WTC11 (cell line): ENCODE data around the gene COL4A2. TPM values are rescaled to one million over a fixed set of nuclear protein-coding genes. Genes with fewer than 3 reads are reported as not detected.

Experiments used
- ATAC-seq: fragments of 200-7000 bp; cut with Tn5 transposase; 2 replicates; pipeline ENCODE4 v1.10.0; 2021; ENCODE audit warnings: mild to moderate bottlenecking, moderate library complexity
- CTCF ChIA-PET: fragments of 300-600 bp; sonication (Branson Sonifier 250); formaldehyde crosslinking; loops from one replicate; lab custom pipeline; 2021; ENCODE audit warnings: antibody characterized with exemption; lab: Charles Lee
- POLR2A ChIA-PET: fragments of 350-600 bp; sonication (Branson Sonifier 250); formaldehyde crosslinking; loops from one replicate; lab custom pipeline; 2021; ENCODE audit warnings: antibody characterized with exemption; lab: Charles Lee
- DNase-seq: peaks from one replicate; pipeline ENCODE4 v3.0.0; 2021; ENCODE audit warnings: low spot score
- H3K27ac Mint-ChIP-seq: 2 replicates; pipeline ENCODE4 v1.8.0; 2021; ENCODE audit warnings: mixed read lengths
- H3K27me3 Mint-ChIP-seq: 2 replicates; pipeline ENCODE4 v1.8.0; 2021; ENCODE audit warnings: low read depth, mild to moderate bottlenecking, moderate library complexity, mixed read lengths
- H3K36me3 Mint-ChIP-seq: 2 replicates; pipeline ENCODE4 v1.8.0; 2021; ENCODE audit warnings: mixed read lengths
- H3K4me1 Mint-ChIP-seq: 2 replicates; pipeline ENCODE4 v1.8.0; 2022; ENCODE audit warnings: mixed read lengths
- H3K4me3 Mint-ChIP-seq: 2 replicates; pipeline ENCODE4 v1.8.0; 2021; ENCODE audit warnings: mild to moderate bottlenecking, moderate library complexity, mixed read lengths
- H3K9me3 Mint-ChIP-seq: 2 replicates; pipeline ENCODE4 v1.8.0; 2021; ENCODE audit warnings: mixed read lengths
- ESRRA ChIP-seq: sonication (generic); formaldehyde crosslinking; IDR thresholded peaks from 2 replicates; pipeline ENCODE4 v1.8.1; 2022; ENCODE audit warnings: mild to moderate bottlenecking, missing genetic modification reagents, borderline replicate concordance
- ETV6 ChIP-seq: sonication (generic); formaldehyde crosslinking; IDR thresholded peaks from 2 replicates; pipeline ENCODE4 v1.8.1; 2022; ENCODE audit warnings: mild to moderate bottlenecking, missing genetic modification reagents
- FOXJ3 ChIP-seq: sonication (generic); formaldehyde crosslinking; IDR thresholded peaks from 2 replicates; pipeline ENCODE4 v1.9.0; 2021; ENCODE audit warnings: missing genetic modification reagents, mild to moderate bottlenecking, borderline replicate concordance
- HMGA2 ChIP-seq: fragments of 250-450 bp; sonication (Bioruptor Pico); IDR thresholded peaks from 2 replicates; pipeline ENCODE4 v1.4.0; 2021; ENCODE audit warnings: mild to moderate bottlenecking, moderate library complexity
- SOX15 ChIP-seq: fragments of 250-450 bp; sonication (Bioruptor Pico); IDR thresholded peaks from 2 replicates; pipeline ENCODE4 v1.9.0; 2021; ENCODE audit warnings: mild to moderate bottlenecking
- TCF7 ChIP-seq: sonication (generic); formaldehyde crosslinking; IDR thresholded peaks from 2 replicates; pipeline ENCODE4 v1.8.0; 2022; ENCODE audit warnings: mild to moderate bottlenecking, low read depth, missing genetic modification reagents, moderate library complexity
- ZNF138 ChIP-seq: sonication (generic); formaldehyde crosslinking; conservative IDR thresholded peaks from 2 replicates; pipeline ENCODE4 v1.8.1; 2022; ENCODE audit warnings: mild to moderate bottlenecking, moderate library complexity, missing genetic modification reagents
- ZNF219 ChIP-seq: sonication (generic); formaldehyde crosslinking; IDR thresholded peaks from 2 replicates; pipeline ENCODE4 v1.8.0; 2023; ENCODE audit warnings: missing genetic modification reagents, mild to moderate bottlenecking, borderline replicate concordance
- total RNA-seq: library from RNA; stranded (reverse); gene quantifications from 3 replicates; pipeline ENCODE4 v1.2.3, GENCODE V29; 2021
- TF ChIP-seq, protein P1 (sequence below): sonication (generic); formaldehyde crosslinking; IDR thresholded peaks from 2 replicates; pipeline ENCODE4 v1.8.1; 2022; ENCODE audit warnings: missing genetic modification reagents, borderline replicate concordance
- TF ChIP-seq, protein P2 (sequence below): sonication (generic); formaldehyde crosslinking; IDR thresholded peaks from 2 replicates; pipeline ENCODE4 v1.8.0; 2022; ENCODE audit warnings: mild to moderate bottlenecking, missing genetic modification reagents
- TF ChIP-seq, protein P3 (sequence below): sonication (generic); formaldehyde crosslinking; IDR thresholded peaks from 2 replicates; pipeline ENCODE4 v1.8.1; 2023; ENCODE audit warnings: mild to moderate bottlenecking, missing genetic modification reagents
- TF ChIP-seq, protein P4 (sequence below): sonication (generic); formaldehyde crosslinking; IDR thresholded peaks from 2 replicates; pipeline ENCODE4 v1.8.1; 2023; ENCODE audit warnings: mild to moderate bottlenecking, missing genetic modification reagents
- TF ChIP-seq, protein P5 (sequence below): fragments of 200-600 bp; IDR thresholded peaks from 2 replicates; pipeline ENCODE4 v1.8.0; 2022; ENCODE audit warnings: antibody characterized with exemption
- TF ChIP-seq, protein P6 (sequence below): sonication (generic); formaldehyde crosslinking; conservative IDR thresholded peaks from 2 replicates; pipeline ENCODE4 v1.8.1; 2022; ENCODE audit warnings: mild to moderate bottlenecking, missing genetic modification reagents
- TF ChIP-seq, protein P7 (sequence below): sonication (generic); formaldehyde crosslinking; IDR thresholded peaks from 2 replicates; pipeline ENCODE4 v1.8.1; 2023; ENCODE audit warnings: mild to moderate bottlenecking, missing genetic modification reagents, moderate library complexity
- TF ChIP-seq, protein P8 (sequence below): fragments of 250-450 bp; sonication (Bioruptor Pico); IDR thresholded peaks from 2 replicates; pipeline ENCODE4 v1.8.0; 2021; ENCODE audit warnings: mild to moderate bottlenecking

The COL4A2 gene
- total RNA-seq, 1 experiment from 2014 or later = 109 TPM

DNA sequence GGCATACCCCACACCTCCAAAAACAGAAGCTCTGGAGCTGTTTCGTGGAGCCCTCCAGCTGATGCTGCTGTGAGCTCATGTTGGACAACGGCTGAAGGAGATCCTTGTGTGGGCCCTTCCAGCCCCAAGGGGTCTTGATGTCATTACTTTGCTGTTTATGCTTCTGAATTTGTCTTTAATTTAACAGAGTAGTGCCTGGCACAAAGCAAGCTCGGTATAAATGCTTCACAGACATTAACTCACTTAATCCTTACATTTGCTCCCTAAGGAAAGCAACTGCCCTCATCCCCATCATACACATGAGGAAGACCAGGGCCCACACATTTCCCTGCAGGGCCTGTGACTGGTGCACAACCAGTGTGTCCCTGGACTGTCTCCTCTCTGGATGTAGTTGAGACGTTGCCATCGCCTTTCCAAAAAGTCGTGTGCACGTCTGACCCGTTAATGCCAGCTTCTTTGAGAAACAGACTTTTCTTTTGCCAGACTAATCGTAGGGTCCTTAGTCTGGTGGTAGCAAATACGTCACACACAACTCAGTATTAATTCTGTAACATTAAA is 7.7 kb upstream of the COL4A2 start:
- TF ChIP-seq, protein P1, sequence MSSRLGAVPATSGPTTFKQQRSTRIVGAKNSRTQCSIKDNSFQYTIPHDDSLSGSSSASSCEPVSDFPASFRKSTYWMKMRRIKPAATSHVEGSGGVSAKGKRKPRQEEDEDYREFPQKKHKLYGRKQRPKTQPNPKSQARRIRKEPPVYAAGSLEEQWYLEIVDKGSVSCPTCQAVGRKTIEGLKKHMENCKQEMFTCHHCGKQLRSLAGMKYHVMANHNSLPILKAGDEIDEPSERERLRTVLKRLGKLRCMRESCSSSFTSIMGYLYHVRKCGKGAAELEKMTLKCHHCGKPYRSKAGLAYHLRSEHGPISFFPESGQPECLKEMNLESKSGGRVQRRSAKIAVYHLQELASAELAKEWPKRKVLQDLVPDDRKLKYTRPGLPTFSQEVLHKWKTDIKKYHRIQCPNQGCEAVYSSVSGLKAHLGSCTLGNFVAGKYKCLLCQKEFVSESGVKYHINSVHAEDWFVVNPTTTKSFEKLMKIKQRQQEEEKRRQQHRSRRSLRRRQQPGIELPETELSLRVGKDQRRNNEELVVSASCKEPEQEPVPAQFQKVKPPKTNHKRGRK (CRISPR knock-in tag) = no peak
- TF ChIP-seq ZNF138 (CRISPR knock-in tag) (no peak), ESRRA (no peak), ZNF219 (no peak), SOX15 (CRISPR knock-in tag) (no peak)
- TF ChIP-seq, protein P2, sequence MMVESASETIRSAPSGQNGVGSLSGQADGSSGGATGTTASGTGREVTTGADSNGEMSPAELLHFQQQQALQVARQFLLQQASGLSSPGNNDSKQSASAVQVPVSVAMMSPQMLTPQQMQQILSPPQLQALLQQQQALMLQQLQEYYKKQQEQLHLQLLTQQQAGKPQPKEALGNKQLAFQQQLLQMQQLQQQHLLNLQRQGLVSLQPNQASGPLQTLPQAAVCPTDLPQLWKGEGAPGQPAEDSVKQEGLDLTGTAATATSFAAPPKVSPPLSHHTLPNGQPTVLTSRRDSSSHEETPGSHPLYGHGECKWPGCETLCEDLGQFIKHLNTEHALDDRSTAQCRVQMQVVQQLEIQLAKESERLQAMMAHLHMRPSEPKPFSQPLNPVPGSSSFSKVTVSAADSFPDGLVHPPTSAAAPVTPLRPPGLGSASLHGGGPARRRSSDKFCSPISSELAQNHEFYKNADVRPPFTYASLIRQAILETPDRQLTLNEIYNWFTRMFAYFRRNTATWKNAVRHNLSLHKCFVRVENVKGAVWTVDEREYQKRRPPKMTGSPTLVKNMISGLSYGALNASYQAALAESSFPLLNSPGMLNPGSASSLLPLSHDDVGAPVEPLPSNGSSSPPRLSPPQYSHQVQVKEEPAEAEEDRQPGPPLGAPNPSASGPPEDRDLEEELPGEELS (CRISPR knock-in tag) = no peak
- TF ChIP-seq, protein P3, sequence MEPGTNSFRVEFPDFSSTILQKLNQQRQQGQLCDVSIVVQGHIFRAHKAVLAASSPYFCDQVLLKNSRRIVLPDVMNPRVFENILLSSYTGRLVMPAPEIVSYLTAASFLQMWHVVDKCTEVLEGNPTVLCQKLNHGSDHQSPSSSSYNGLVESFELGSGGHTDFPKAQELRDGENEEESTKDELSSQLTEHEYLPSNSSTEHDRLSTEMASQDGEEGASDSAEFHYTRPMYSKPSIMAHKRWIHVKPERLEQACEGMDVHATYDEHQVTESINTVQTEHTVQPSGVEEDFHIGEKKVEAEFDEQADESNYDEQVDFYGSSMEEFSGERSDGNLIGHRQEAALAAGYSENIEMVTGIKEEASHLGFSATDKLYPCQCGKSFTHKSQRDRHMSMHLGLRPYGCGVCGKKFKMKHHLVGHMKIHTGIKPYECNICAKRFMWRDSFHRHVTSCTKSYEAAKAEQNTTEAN (CRISPR knock-in tag) = no peak
- TF ChIP-seq, protein P4, sequence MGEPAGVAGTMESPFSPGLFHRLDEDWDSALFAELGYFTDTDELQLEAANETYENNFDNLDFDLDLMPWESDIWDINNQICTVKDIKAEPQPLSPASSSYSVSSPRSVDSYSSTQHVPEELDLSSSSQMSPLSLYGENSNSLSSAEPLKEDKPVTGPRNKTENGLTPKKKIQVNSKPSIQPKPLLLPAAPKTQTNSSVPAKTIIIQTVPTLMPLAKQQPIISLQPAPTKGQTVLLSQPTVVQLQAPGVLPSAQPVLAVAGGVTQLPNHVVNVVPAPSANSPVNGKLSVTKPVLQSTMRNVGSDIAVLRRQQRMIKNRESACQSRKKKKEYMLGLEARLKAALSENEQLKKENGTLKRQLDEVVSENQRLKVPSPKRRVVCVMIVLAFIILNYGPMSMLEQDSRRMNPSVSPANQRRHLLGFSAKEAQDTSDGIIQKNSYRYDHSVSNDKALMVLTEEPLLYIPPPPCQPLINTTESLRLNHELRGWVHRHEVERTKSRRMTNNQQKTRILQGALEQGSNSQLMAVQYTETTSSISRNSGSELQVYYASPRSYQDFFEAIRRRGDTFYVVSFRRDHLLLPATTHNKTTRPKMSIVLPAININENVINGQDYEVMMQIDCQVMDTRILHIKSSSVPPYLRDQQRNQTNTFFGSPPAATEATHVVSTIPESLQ (CRISPR knock-in tag) = no peak
- TF ChIP-seq, protein P5, sequence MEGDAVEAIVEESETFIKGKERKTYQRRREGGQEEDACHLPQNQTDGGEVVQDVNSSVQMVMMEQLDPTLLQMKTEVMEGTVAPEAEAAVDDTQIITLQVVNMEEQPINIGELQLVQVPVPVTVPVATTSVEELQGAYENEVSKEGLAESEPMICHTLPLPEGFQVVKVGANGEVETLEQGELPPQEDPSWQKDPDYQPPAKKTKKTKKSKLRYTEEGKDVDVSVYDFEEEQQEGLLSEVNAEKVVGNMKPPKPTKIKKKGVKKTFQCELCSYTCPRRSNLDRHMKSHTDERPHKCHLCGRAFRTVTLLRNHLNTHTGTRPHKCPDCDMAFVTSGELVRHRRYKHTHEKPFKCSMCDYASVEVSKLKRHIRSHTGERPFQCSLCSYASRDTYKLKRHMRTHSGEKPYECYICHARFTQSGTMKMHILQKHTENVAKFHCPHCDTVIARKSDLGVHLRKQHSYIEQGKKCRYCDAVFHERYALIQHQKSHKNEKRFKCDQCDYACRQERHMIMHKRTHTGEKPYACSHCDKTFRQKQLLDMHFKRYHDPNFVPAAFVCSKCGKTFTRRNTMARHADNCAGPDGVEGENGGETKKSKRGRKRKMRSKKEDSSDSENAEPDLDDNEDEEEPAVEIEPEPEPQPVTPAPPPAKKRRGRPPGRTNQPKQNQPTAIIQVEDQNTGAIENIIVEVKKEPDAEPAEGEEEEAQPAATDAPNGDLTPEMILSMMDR = no peak
- TF ChIP-seq, protein P6, sequence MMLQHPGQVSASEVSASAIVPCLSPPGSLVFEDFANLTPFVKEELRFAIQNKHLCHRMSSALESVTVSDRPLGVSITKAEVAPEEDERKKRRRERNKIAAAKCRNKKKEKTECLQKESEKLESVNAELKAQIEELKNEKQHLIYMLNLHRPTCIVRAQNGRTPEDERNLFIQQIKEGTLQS (CRISPR knock-in tag) = no peak
- no peak for ATAC-seq
- CTCF ChIA-PET = interaction anchor here (0.7 to 1.5 kb wide), 5 partner anchors 24 to 52 kb away, joined by 3 to 9 read pairs (median 4); no protein-coding TSS in a partner anchor
- no peak for DNase-seq
- H3K27ac Mint-ChIP-seq = no peak overlapping the region; the same call in 1 of the 2 replicates
- no peaks in the 10 kb centered on the region for H3K36me3 Mint-ChIP-seq
- H3K9me3 Mint-ChIP-seq = peaks cover under 1% of the 10 kb centered on the region; the same call in 1 of the 2 replicates
- H3K4me1 Mint-ChIP-seq = peaks cover 34% of the 10 kb centered on the region
- peaks cover under 1% of the 10 kb centered on the region; the same call in 1 of the 2 replicates for H3K27me3 Mint-ChIP-seq
- H3K4me3 Mint-ChIP-seq = no peak overlapping the region
- POLR2A ChIA-PET = no interaction called here

DNA sequence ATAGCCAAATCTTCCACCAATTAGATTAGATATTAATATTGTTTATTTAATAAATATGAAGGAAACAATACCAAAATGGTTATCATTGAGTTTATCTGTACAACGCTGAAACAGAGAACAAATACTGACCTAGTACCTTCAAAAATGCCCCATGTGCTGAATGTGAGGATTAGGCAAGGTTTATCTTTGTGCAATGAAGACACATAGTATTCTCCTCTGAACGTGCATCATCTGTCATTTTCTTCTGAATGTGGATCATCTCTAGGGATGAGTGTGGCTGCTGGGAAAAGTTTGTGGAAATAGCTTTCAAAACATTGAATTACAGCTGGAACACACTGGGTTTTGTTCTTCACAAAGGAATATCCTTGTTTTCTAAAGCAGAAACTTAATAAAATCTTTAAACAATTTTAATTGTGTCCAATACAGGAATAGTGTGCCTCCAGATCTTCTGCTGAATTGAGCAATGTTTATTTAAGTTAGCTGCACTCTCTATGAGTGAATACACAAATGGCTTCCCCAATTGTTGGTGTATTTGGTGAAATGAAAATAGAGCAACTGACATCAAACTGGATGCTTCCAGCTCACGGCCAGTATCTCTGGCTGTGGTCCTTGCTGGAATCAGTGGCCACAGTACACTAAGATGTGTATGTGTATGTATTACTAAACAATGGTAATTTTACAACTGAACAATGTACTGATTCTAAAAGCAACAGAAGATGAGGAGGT is 6.8 kb upstream of the COL4A2 start:
- no peak overlapping the region for H3K4me3 Mint-ChIP-seq
- no peaks in the 10 kb centered on the region for H3K36me3 Mint-ChIP-seq
- H3K9me3 Mint-ChIP-seq = no peaks in the 10 kb centered on the region
- POLR2A ChIA-PET = no interaction called here
- H3K27ac Mint-ChIP-seq = no peak overlapping the region
- peaks cover 42% of the 10 kb centered on the region for H3K4me1 Mint-ChIP-seq
- ATAC-seq (no peak), DNase-seq (no peak)
- CTCF ChIA-PET = interaction anchor here (1.4 kb wide), 1 partner anchor 25 kb away, joined by 3 read pairs; no protein-coding TSS in a partner anchor
- H3K27me3 Mint-ChIP-seq = peaks cover 10% of the 10 kb centered on the region
- TF ChIP-seq, protein P4 (CRISPR knock-in tag) = no peak
- TF ChIP-seq, protein P7, sequence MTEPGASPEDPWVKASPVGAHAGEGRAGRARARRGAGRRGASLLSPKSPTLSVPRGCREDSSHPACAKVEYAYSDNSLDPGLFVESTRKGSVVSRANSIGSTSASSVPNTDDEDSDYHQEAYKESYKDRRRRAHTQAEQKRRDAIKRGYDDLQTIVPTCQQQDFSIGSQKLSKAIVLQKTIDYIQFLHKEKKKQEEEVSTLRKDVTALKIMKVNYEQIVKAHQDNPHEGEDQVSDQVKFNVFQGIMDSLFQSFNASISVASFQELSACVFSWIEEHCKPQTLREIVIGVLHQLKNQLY (CRISPR knock-in tag) = no peak
- TF ChIP-seq, protein P6 (CRISPR knock-in tag) = no peak
- no peak for TF ChIP-seq FOXJ3 (CRISPR knock-in tag)
- no peak for TF ChIP-seq HMGA2
- TF ChIP-seq, protein P8, sequence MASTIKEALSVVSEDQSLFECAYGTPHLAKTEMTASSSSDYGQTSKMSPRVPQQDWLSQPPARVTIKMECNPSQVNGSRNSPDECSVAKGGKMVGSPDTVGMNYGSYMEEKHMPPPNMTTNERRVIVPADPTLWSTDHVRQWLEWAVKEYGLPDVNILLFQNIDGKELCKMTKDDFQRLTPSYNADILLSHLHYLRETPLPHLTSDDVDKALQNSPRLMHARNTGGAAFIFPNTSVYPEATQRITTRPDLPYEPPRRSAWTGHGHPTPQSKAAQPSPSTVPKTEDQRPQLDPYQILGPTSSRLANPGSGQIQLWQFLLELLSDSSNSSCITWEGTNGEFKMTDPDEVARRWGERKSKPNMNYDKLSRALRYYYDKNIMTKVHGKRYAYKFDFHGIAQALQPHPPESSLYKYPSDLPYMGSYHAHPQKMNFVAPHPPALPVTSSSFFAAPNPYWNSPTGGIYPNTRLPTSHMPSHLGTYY (CRISPR knock-in tag) = no peak
- no peak for TF ChIP-seq ETV6 (CRISPR knock-in tag)
- no peak for TF ChIP-seq TCF7 (CRISPR knock-in tag)
- TF ChIP-seq ZNF138 (CRISPR knock-in tag) = no peak
- TF ChIP-seq ESRRA = no peak
